ENCODE results near the gene NALCN. TPM values are rescaled to one million over a fixed set of nuclear protein-coding genes. Genes with fewer than 3 reads are reported as not detected.

The NALCN gene
- total and polyA plus RNA-seq, 8 donors: 0.26 to 1.9 (median 0.74) TPM

GRCh38 chr13:101140936-101141335, 275.4 kb downstream of the NALCN start:
- no peak overlapping the region for H3K27ac ChIP-seq
- no peaks in the 10 kb centered on the region for H3K4me1 ChIP-seq
- H3K9me3 ChIP-seq: no peaks in the 10 kb centered on the region
- DNase-seq (no peak), ATAC-seq (no peak)
- no peaks in the 10 kb centered on the region for H3K36me3 ChIP-seq
- H3K4me3 ChIP-seq: no peak overlapping the region
- intact Hi-C loops (cut with DNase I): no loop called here
- TF ChIP-seq, protein P1, sequence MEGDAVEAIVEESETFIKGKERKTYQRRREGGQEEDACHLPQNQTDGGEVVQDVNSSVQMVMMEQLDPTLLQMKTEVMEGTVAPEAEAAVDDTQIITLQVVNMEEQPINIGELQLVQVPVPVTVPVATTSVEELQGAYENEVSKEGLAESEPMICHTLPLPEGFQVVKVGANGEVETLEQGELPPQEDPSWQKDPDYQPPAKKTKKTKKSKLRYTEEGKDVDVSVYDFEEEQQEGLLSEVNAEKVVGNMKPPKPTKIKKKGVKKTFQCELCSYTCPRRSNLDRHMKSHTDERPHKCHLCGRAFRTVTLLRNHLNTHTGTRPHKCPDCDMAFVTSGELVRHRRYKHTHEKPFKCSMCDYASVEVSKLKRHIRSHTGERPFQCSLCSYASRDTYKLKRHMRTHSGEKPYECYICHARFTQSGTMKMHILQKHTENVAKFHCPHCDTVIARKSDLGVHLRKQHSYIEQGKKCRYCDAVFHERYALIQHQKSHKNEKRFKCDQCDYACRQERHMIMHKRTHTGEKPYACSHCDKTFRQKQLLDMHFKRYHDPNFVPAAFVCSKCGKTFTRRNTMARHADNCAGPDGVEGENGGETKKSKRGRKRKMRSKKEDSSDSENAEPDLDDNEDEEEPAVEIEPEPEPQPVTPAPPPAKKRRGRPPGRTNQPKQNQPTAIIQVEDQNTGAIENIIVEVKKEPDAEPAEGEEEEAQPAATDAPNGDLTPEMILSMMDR (IDR thresholded peaks at IDR 0.05): no peak
- peaks cover 0 to 43% of the 10 kb centered on the region in 2 donors for H3K27me3 ChIP-seq

GRCh38 chr13:101140087-101140770, 276.1 kb downstream of the NALCN start:
- H3K36me3 ChIP-seq: no peaks in the 10 kb centered on the region
- H3K4me3 ChIP-seq: no peak overlapping the region
- H3K27ac ChIP-seq: no peak overlapping the region
- TF ChIP-seq, protein P1 (IDR thresholded peaks at IDR 0.05): no peak
- intact Hi-C loops (cut with DNase I): no loop called here
- H3K4me1 ChIP-seq: no peaks in the 10 kb centered on the region
- peaks cover 0 to 36% of the 10 kb centered on the region in 2 donors for H3K27me3 ChIP-seq
- H3K9me3 ChIP-seq: no peaks in the 10 kb centered on the region
- ATAC-seq (no peak), DNase-seq (no peak)

- DNase-seq (no peak), ATAC-seq (no peak)
- Histone ChIP-seq H3K4me1 (no peaks in the 10 kb centered on the region), H3K36me3 (no peaks in the 10 kb centered on the region), H3K9me3 (no peaks in the 10 kb centered on the region), H3K27ac (no peak overlapping the region), H3K4me3 (no peak overlapping the region), H3K27me3 (peaks cover 0 to 35% of the 10 kb centered on the region in 2 donors)
- TF ChIP-seq, protein P1 (IDR thresholded peaks at IDR 0.05): no peak
- intact Hi-C loops (cut with DNase I): no loop called here
These were observed 277.2 kb downstream of the NALCN start for GRCh38 chr13:101139081-101139480.

GRCh38 chr13:101127741-101128353, 288.5 kb downstream of the NALCN start:
- DNase-seq: peak in 2 of 4 donors; percentile 40 to 65
- Histone ChIP-seq H3K27ac (no peak overlapping the region), H3K27me3 (peaks cover 0 to 8% of the 10 kb centered on the region in 2 donors), H3K36me3 (no peaks in the 10 kb centered on the region), H3K9me3 (no peaks in the 10 kb centered on the region), H3K4me1 (no peaks in the 10 kb centered on the region), H3K4me3 (no peak overlapping the region)
- TF ChIP-seq, protein P1 (IDR thresholded peaks at IDR 0.05): peak; percentile 29 to 55
- intact Hi-C loops (cut with DNase I): no loop called here
- ATAC-seq: peak; percentile 85

DNA sequence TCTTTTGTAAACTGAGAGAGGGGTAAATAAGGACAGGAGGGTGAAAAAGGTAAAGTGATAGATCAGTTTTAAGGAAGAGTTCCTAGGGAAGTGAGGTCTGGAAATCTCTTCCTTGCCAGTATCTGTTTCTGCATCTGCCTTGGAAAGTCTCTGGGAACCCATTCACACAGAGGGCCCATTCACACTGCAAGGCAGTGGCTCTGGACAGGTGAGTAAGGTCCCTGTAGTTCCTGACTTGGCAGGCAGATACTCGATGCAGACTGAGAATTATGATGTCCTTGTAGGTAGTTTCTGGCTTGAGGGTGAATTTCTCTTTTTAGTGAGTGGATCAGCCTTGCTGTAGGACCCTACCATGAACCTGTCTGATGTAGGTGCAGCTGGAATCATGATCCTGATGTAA, 293.3 kb downstream of the NALCN start:
- TF ChIP-seq, protein P1 (IDR thresholded peaks at IDR 0.05): no peak
- DNase-seq (no peak), ATAC-seq (no peak)
- intact Hi-C loops (cut with DNase I): no loop called here
- Histone ChIP-seq H3K36me3 (no peaks in the 10 kb centered on the region), H3K27ac (no peak overlapping the region), H3K4me1 (no peaks in the 10 kb centered on the region), H3K9me3 (no peaks in the 10 kb centered on the region), H3K4me3 (no peak overlapping the region), H3K27me3 (no peaks in the 10 kb centered on the region)

All from left lung (tissue), 10 donors.